ENCODE measurements around the gene HMCN2. TPM values are rescaled to one million over a fixed set of nuclear protein-coding genes. Genes with fewer than 3 reads are reported as not detected.

The HMCN2 gene
- total RNA-seq, 4 donors from 2014 or later = 24.8 to 61.7 (median 36.1) TPM

DNA sequence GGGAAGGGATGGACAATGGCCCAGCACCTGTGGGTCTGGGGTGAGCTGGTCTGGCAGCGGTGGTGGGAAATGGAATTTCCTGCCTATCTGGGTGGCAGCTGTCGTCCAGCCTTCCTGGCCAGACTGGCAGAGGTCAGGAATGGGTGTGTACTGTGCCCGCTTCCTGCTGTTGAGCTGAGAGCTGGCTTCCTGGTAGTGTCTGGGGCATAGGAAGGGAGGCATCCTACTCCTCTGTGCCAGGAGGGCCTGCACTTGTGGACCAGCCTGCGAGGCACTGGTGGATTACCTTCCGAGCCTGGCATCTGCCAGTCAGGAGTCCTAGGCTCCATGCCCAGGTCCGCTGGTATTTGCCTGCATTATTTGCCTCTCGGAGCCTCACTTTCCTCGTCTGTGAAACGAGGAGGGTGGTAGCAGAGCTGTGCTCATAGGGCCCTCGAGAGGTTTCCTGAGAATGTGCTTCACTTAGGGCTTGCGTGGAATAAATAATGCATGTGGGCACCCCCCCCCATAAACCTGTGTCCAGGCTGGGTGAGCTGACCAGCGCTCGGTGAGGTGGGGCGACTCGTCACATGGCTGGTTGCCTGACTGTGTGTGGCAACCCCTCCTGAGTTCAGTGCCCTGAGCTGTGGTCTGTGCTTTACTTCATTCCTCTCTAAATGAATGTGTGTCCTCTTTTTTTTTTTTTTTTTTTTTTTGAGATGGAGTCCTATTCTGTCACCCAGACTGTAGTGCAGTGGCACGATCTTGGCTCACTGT is 47.7 kb downstream of the HMCN2 start:
- Histone ChIP-seq H3K27ac (peak overlapping the region in 1 of 4 donors; percentile 8), H3K4me3 (no peak overlapping the region), H3K36me3 (no peaks in the 10 kb centered on the region), H3K9me3 (no peaks in the 10 kb centered on the region), H3K27me3 (no peaks in the 10 kb centered on the region), H3K4me1 (no peaks in the 10 kb centered on the region)
- DNase-seq = no peak
- TF ChIP-seq POLR2A (IDR thresholded peaks at IDR 0.05) = no peak
- TF ChIP-seq, protein P1, sequence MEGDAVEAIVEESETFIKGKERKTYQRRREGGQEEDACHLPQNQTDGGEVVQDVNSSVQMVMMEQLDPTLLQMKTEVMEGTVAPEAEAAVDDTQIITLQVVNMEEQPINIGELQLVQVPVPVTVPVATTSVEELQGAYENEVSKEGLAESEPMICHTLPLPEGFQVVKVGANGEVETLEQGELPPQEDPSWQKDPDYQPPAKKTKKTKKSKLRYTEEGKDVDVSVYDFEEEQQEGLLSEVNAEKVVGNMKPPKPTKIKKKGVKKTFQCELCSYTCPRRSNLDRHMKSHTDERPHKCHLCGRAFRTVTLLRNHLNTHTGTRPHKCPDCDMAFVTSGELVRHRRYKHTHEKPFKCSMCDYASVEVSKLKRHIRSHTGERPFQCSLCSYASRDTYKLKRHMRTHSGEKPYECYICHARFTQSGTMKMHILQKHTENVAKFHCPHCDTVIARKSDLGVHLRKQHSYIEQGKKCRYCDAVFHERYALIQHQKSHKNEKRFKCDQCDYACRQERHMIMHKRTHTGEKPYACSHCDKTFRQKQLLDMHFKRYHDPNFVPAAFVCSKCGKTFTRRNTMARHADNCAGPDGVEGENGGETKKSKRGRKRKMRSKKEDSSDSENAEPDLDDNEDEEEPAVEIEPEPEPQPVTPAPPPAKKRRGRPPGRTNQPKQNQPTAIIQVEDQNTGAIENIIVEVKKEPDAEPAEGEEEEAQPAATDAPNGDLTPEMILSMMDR (IDR thresholded peaks at IDR 0.05) = no peak

DNA sequence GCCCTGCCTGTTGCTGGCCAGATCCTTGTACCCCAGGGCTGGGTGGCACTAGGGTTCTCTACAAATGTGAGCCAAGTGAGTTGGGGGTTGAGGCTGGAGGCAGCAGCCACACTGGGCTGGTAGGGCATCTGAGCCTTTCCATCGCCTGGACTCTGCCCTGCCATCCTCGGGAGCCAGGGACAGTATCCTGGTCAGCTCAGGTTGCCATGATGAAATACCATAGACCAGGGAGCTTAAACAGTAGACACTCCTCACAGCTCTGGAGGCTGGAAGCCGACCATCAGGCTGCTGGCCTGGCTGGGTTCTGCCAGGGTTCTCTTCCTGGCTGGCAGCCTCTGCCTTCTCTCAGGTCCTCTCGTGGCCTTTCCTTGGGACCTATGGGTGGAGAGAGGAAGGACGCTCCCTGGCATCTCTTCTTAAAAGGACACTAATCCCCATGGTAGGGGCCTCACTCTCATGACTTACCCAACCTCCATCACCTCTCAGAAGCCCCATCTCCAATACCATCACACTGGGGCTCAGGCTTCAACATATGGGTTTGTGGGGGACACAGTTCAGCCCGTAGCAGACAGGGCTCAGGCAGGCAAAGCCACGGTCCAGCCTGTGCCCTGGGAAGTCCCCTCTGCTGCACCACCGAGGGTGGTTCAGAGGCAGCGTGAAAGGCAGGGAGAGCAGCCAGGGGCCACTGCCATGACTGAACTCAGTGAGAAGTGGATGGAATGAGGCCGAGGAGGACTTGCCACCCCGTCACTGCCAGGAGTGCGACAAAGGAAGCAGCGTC is 50.1 kb downstream of the HMCN2 start:
- Histone ChIP-seq H3K36me3 (no peaks in the 10 kb centered on the region), H3K27me3 (no peaks in the 10 kb centered on the region), H3K27ac (no peak overlapping the region), H3K4me3 (no peak overlapping the region), H3K4me1 (no peaks in the 10 kb centered on the region), H3K9me3 (no peaks in the 10 kb centered on the region)
- no peak for TF ChIP-seq POLR2A (IDR thresholded peaks at IDR 0.05)
- TF ChIP-seq, protein P1 (IDR thresholded peaks at IDR 0.05) = no peak
- no peak for DNase-seq

DNA sequence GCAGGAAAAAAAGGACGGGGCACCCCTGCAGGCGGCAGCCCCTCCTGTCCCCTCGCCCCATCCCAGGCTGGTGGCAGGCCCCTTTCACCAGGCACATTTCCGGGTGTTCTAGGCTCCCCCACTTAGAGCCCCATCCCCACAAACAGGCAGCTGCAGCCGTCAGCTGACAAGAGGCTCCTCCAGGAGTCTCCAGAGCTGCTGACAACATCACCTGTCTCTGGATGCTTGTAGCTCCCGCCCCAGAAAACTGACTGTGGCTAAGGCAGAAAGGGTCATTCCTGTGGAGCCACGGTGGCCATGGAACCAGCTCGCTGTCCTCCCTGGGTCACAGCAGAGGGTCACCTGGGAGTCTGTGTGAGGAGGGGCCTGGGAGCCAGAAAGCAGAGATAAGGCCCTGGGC is 50.9 kb downstream of the HMCN2 start:
- Histone ChIP-seq H3K27me3 (no peaks in the 10 kb centered on the region), H3K27ac (peak overlapping the region in 1 of 4 donors; percentile 46), H3K4me1 (no peaks in the 10 kb centered on the region), H3K4me3 (no peak overlapping the region), H3K9me3 (no peaks in the 10 kb centered on the region), H3K36me3 (no peaks in the 10 kb centered on the region)
- no peak for DNase-seq
- no peak for TF ChIP-seq POLR2A (IDR thresholded peaks at IDR 0.05)
- TF ChIP-seq, protein P1 (IDR thresholded peaks at IDR 0.05) = no peak

DNA sequence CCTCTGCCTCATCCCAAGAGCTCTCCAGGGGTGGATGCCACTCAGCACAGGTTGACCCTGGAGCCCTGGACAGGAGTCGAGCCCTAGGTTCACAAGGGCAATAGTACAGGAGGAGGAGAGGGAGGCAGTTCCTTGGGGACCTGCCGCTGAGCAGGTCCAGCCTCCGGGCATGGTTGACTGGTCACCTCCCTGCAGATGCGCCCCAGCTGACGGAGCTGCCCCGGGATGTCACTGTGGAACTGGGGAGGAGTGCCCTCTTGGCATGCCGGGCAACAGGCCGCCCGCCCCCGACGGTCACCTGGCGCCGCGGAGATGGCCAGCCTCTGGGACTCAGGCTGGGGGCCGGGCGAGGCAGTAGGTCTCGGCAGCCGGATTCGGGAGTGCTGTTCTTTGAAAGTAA is 53.7 kb downstream of the HMCN2 start:
- Histone ChIP-seq H3K27me3 (no peaks in the 10 kb centered on the region), H3K4me1 (peaks cover 0 to 6% (median 0%) of the 10 kb centered on the region in 4 donors), H3K4me3 (no peak overlapping the region), H3K36me3 (no peaks in the 10 kb centered on the region), H3K9me3 (no peaks in the 10 kb centered on the region), H3K27ac (peak overlapping the region in 2 of 4 donors; percentile 38 to 48)
- no peak for TF ChIP-seq POLR2A (IDR thresholded peaks at IDR 0.05)
- TF ChIP-seq, protein P1 (IDR thresholded peaks at IDR 0.05) = no peak
- no peak for DNase-seq

- Histone ChIP-seq H3K27me3 (no peaks in the 10 kb centered on the region), H3K36me3 (no peaks in the 10 kb centered on the region), H3K4me1 (peaks cover 0 to 6% (median 0%) of the 10 kb centered on the region in 4 donors), H3K9me3 (no peaks in the 10 kb centered on the region), H3K27ac (no peak overlapping the region), H3K4me3 (no peak overlapping the region)
- DNase-seq = no peak
- TF ChIP-seq, protein P1 (IDR thresholded peaks at IDR 0.05) = no peak
- no peak for TF ChIP-seq POLR2A (IDR thresholded peaks at IDR 0.05)
Measured at GRCh38 chr9:130319944-130320712, 54.6 kb downstream of the HMCN2 start.
